ENCODE measurements around the gene LIMS2.

GRCh38 chr2:127641133-127641532 lies 34.2 kb downstream of the LIMS2 start:
- TF ChIP-seq CTCF (IDR thresholded peaks at IDR 0.05) = no peak
- TF ChIP-seq EP300 (IDR thresholded peaks at IDR 0.05; ENCODE audit: low read depth) = no peak

Data from transverse colon (tissue), 3 donors.